GM18508 (cell line): ENCODE data around the gene KRTAP12-1.

Experiments used
- ATAC-seq: cut with Tn5 transposase; IDR thresholded peaks from one replicate; pipeline ENCODE4 v1.9.1; 2021; ENCODE audit warnings: moderate number of reproducible peaks; ENCODE audit not compliant: insufficient read depth, unreplicated experiment

The KRTAP12-1 gene

GRCh38 chr21:44681861-44682579, at the start of gene KRTAP12-1:
TSS of gene KRTAP12-1 (minus strand) at chr21:44682163. CDS start at chr21:44682123, 40 bp downstream.
- ATAC-seq = no peak

DNA sequence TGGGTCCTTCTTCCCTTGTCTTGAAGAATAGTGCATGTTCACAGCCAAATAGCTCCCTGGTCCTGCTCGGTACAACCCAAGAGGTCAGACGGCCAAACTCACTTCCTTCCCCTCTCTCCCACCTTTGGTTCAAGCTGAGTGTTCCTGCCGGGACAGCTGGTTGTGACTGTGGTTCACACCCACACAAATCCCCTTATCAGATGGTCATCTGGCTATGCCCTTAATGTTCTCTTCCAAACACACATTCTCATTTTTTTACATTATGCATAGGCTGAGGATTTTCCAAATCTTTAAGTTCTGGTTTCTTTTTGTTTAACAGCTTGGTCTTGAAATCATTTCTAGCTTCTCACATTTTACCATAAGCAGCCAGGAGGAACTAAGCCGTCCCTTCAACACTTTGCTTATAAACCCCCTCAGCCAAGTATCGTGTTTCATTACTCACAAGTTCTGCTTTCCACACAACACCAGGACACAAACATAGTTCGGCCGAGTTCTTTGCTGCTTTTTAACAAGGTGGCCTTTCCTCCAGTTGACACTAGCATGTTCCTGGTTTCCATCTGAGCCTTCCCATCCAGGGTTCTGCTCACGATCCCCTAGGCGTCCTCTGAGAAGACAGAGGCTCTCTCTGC, 49.1 kb upstream of the KRTAP12-1 start:
- ATAC-seq = no peak

DNA sequence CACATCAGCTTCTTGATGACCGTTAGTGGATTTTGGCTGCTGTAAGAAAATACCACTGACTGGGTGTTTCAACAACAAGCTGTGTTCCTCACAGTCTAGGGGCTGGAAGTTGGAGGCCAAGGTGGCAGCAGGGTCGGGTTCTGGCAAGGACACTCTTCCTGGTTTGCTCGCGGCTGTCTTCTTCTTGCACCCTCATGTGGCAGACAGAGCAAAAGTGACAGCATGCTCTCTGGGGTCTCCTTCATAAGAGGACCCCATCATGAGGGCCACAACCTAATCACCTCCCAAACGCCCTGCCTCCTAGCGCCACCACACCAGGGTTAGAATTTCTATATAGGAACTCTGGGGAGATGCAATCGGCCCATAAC, 48.0 kb upstream of the KRTAP12-1 start:
- ATAC-seq = no peak

DNA sequence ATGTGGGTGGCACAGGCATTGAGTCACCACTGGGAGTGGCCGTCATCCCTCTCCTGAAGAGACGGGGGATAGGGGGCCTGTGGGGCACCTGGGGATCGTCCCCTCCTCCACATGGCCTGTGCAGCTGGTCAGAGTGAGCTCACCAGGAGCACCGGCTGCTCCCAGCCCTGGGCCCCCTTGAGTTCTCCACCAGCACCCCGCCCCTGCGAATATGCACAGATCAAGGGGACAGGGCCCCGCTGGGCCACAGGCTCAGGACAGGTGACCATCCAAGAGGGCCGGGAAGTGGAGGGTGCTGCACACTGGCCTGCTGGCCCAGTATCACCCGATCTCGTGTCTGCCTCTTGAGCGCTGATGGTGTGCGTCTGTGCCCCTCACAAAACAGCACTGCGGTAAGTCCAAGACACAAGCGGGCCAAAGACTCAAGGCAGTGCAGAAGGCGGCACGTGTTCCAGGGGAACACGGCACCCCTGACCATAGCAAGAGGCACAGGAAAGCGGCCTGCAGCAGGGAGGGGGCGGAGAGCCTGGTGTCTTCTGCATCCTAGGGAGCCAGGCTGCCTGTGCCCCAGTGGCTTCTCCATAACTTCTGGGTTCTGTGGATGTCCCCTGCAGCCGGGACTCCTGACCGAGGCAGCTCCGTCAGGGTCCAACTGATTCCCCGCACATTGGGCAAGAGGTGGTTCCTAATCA, 47.5 kb upstream of the KRTAP12-1 start:
- ATAC-seq = no peak

DNA sequence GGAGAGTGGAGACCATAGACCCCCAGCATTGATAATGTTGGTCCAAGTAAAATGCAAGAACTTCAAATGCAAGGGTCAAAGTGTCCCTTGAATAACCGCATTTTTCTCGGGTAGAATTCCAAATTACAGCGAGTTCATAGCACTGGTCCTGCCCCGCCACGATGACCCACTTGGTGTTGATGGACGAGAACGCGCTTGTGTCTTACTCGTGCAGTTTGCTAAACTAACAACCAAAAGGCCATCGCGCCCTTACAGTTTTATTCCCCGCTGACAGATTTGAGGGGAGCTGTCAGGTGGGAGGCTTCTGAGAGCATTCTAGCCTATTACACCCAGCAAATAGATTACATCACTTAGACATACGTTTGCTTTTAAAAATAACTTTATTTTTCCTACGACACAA, 46.8 kb upstream of the KRTAP12-1 start:
- no peak for ATAC-seq

GRCh38 chr21:44727757-44728156, 45.8 kb upstream of the KRTAP12-1 start:
- no peak for ATAC-seq

DNA sequence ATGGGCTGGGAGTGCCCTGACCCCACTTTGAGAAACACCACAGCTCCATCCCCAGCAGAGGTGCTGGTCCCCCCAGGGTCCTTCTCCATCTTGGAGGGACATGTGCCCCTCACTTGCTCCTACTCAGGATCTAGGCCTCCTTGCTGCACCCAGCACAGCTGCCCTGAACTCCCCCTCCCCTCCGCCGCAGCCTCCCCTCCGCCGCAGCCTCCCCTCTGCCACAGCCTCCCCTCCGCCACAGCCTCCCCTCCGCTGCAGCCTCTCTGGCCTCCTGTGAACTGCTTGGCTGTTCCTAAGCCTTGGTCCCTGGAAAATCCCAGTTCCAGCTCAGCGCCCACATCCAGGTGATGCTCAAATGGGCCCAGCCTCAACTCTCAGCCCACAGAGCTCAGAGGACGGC, 45.4 kb upstream of the KRTAP12-1 start:
- ATAC-seq = no peak

DNA sequence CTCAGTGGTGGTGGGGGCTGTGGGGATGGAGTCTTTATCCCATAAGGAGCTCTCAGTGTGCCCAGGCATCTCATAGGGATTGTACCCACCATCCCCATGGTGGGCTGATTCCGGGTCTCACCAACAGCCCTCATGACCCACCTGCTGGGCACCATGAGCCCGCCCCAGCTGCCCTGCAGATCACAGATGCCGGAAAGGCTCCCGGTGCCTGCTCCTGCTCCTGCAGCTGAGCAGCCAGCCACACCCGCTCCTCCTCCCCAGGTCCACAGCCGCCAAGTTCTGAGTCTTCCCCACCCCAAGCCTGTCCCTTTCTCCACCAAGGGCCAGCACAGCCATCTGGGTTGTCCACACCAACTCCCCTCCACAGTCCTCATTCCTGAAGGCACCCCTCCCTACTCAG, 44.9 kb upstream of the KRTAP12-1 start:
- ATAC-seq = no peak

- no peak for ATAC-seq
These were observed 43.0 kb upstream of the KRTAP12-1 start for GRCh38 chr21:44724926-44725325.

DNA sequence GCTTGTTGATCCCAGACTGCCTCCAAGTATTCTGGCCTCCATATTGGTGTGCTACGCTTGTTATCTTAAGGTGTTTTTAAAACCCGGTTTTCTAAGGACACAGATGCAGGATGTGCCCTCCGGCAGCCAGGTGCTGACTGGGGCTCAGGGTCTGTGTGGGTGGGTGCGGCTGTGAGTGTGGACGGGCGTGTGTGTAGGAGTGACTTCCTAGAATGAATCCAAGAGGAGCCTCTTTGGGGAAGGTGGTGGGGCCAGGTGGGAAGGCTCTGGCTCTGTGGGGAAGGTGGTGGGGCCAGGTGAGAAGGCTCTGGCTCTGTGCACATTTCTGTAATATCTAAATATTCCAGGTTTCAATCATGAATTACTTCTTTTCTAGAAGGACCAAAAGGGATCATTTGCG, 42.2 kb upstream of the KRTAP12-1 start:
- no peak for ATAC-seq

GRCh38 chr21:44723177-44724131, 41.5 kb upstream of the KRTAP12-1 start:
- ATAC-seq = no peak

- ATAC-seq = no peak
These were observed 40.8 kb upstream of the KRTAP12-1 start for GRCh38 chr21:44722731-44723130.

DNA sequence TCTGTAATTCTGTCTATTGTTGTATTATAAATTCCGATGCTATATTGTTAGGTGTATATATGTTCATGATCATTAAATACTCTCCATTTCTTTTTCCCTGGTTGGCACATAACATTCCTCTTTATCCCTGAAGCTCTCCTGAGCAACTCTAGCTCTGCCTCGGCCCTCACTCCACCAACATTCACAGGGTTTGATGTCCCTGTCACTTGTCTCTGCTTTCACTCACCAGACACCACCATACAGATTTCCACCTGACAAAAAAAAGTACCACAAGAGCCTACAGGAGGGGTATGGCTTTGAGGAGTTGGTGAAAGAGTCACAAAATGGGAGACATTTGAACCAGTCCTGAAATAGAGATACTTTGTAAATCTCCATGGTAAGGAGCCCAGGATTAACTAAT, 38.2 kb upstream of the KRTAP12-1 start:
- ATAC-seq = no peak

- ATAC-seq = no peak
These were observed 36.6 kb upstream of the KRTAP12-1 start for GRCh38 chr21:44718571-44718970.

GRCh38 chr21:44718093-44718492, 36.1 kb upstream of the KRTAP12-1 start:
- ATAC-seq = no peak

GRCh38 chr21:44716984-44717383, 35.0 kb upstream of the KRTAP12-1 start:
- no peak for ATAC-seq

DNA sequence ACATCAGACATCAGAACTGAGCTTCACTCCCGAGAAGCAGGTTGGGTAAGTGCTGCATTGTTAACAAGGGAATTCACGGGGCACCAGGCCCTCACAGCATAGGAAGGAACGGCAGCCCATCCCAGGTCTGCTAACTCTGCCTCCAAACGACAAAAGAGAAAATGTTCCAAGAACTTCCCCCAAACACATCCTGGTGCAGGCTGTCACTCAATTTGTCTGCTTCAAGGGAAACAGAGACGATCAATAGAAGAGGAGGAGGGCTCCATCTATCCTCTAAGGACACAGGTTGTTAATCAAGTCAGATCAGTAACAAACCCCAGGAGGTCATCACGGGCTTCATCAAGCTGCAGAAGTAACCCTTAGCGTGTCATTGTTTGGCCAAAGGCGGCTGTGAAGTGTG, 32.9 kb upstream of the KRTAP12-1 start:
- ATAC-seq = no peak

DNA sequence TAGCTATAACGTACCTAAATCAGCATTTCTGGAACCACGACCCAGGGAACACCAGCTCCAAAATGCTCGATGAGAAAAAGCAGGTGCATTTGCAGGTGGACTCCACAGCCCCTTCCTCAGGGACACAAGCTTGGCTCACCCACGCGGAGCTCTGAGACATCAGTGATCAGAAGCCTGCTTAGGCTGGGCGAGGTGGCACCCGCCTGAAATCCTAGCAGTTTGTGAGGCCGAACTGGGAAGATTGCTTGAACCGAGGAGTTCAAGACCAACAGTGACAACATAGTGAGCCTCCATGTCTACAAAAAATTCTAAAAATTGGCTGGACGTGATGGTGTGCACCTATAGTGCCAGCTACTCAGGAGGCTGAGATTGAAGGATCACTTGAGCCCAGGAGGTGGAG, 31.9 kb upstream of the KRTAP12-1 start:
- ATAC-seq = no peak

DNA sequence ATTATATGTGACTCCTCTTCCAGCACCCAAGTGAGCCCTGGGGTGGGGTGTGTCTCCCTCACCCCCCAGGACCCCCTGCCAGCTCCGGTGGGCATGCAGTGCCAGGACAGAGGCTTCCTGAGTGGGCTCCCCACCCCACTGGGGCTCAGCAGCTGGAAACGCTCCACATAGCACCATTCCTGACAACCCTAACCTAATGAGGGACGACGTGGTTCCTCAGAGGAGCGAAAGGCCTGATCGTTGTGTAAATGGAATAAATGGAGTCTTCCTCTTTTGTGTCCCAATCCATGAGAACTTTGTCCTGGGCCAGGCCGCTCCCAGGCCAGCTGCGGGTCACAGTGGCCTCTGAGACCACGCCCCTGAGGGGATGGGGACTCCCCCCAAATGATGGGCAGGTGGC, 31.2 kb upstream of the KRTAP12-1 start:
- no peak for ATAC-seq

- no peak for ATAC-seq
These were observed 30.5 kb upstream of the KRTAP12-1 start for GRCh38 chr21:44712203-44713028.
